OCI-LY7 (cell line): ENCODE data around the gene KRT26.

Experiments
- CTCF ChIP-seq: fragments of 200-600 bp; sonication (generic); conservative IDR thresholded peaks from 2 replicates; pipeline ENCODE4 v1.5.1; 2014; ENCODE audit warnings: mild to moderate bottlenecking, antibody characterized with exemption, low read length, moderate library complexity, mixed read lengths
- EZH2phosphoT487 ChIP-seq: fragments of 200-600 bp; sonication (generic); IDR thresholded peaks from 2 replicates; pipeline ENCODE4 v1.6.1; 2018; ENCODE audit warnings: low read depth, borderline replicate concordance, mild to moderate bottlenecking, mixed run types, antibody characterized with exemption, low read length, moderate library complexity, mixed read lengths

- TF ChIP-seq CTCF (no peak), EZH2phosphoT487 (no peak)
Observed at GRCh38 chr17:40810494-40810893, 38.5 kb upstream of the KRT26 start.
